Ovary (tissue), 9 donors: ENCODE measurements around the gene ZNF586. TPM values are rescaled to one million over a fixed set of nuclear protein-coding genes. Genes with fewer than 3 reads are reported as not detected.
"Not testable (repeated sequence)": the region's sequence is repeated elsewhere in the genome, so short reads cannot be mapped to it uniquely, and the experiment has no call there.

Experiments
- DNase-seq, 5 donors: peaks; one replicate each; pipeline ENCODE4 v3.0.0-alpha.2; 2019 to 2020
- H3K27ac ChIP-seq, 2 donors: fragments of 200-600 bp; one replicate each; pipeline versions ENCODE4 v1.5.1 to v1.8.0; 2019 to 2022
- H3K27me3 ChIP-seq: fragments of 200-600 bp; one replicate; pipeline ENCODE4 v1.8.0; 2022
- H3K36me3 ChIP-seq: fragments of 200-600 bp; sonication (generic); one replicate; pipeline ENCODE4 v1.5.1; 2019
- H3K4me1 ChIP-seq: one replicate; pipeline ENCODE4 v1.8.1; 2013; ENCODE audit warnings: mild to moderate bottlenecking, moderate library complexity; ENCODE audit not compliant: insufficient read depth
- H3K4me3 ChIP-seq: fragments of 200-600 bp; sonication (generic); one replicate; pipeline ENCODE4 v1.5.1; 2017
- H3K9me3 ChIP-seq, 2 donors: fragments of 200-600 bp in 1 of 2; sonication (generic) in 1 of 2; one replicate each; pipeline versions ENCODE4 v1.5.1 to v1.8.1; 2013 to 2019; ENCODE audit warnings: mild to moderate bottlenecking in 1 of 2, moderate library complexity in 1 of 2
- CTCF ChIP-seq, 3 donors: fragments of 450-650 bp in 2 of 3; fragments of 200-600 bp in 1 of 3; IDR thresholded peaks; one replicate each; pipeline versions ENCODE4 v1.5.1 to v1.8.0; 2016 to 2022; ENCODE audit warnings: antibody characterized with exemption in 3 of 3, mild to moderate bottlenecking in 1 of 3
- EP300 ChIP-seq: sonication (generic); formaldehyde crosslinking; IDR thresholded peaks from one replicate; pipeline ENCODE4 v1.6.1; 2017; ENCODE audit warnings: antibody characterized with exemption
- POLR2A ChIP-seq: fragments of 450-650 bp; IDR thresholded peaks from one replicate; pipeline ENCODE4 v1.6.1; 2017; ENCODE audit warnings: antibody characterized with exemption, mild to moderate bottlenecking, moderate library complexity
- WGBS, 3 donors: extraction: QIAGEN DNeasy Blood & Tissue Kit in 1 of 3; methylation state at CpG; one replicate each; pipeline versions ENCODE4 v1.1.5 to v1.1.7; 2013 to 2017; 5-methylcytosine and 5-hydroxymethylcytosine counted together
- intact Hi-C, 4 donors: fragments of 100-400 bp; cut with DNase I; formaldehyde crosslinking; loops; one replicate each; pipeline versions ENCODE4 v1.11.0 to v1.15.1; 2022 to 2023
- polyA plus RNA-seq, 2 donors: library from polyadenylated mRNA; stranded (reverse); fragments of 200-250 nt in 1 of 2; fragments of 350-450 nt in 1 of 2; fragmentation: Illumina TruSeq in 1 of 2; extraction: RNeasy Lipid Tissue Mini Kit (QIAGEN cat#74804) in 1 of 2; gene quantifications; one replicate each; pipeline ENCODE4 v1.2.3, GENCODE V29; 2013 to 2014
- total RNA-seq, 7 donors: library from RNA; depleted of rRNA in 2 of 7; stranded (reverse); fragments of >200 nt in 2 of 7; fragmentation: NEBNext Ultra II Directional in 3 of 7; extraction: Animal tissue kit (Norgen Biotek cat#: 25700) in 3 of 7; gene quantifications; one replicate each; pipeline versions ENCODE4 v1.1.0 to v1.2.4, GENCODE V29; 2016 to 2023
- donor health status: DM: no; HTN: no; CAD: no; lungs with moderate emphysema.
- donor health status: DM: no; HTN: no; CAD: no.
- donor health status: Bipolar disorder and iron deficiency.
- donor health status: DM: yes; HTN: yes; CAD: no.
- donor health status: DM: no; HTN: no; CAD: no.
- donor health status: DM: yes; HTN: yes; CAD: no.

The ZNF586 gene
- total and polyA plus RNA-seq, 9 donors = 7.9 to 21.7 (median 16.7) TPM

GRCh38 chr19:57807541-57807940 lies 38.1 kb downstream of the ZNF586 start:
- 85 to 89% (median 88%) methylated on average over 2 of the region's 2 CpGs for WGBS, 3 donors
- Histone ChIP-seq H3K4me1 (peaks cover 2% of the 10 kb centered on the region), H3K27me3 (no peaks in the 10 kb centered on the region), H3K27ac (no peak overlapping the region), H3K36me3 (no peaks in the 10 kb centered on the region), H3K9me3 (no peaks in the 10 kb centered on the region), H3K4me3 (no peak overlapping the region)
- intact Hi-C loops = no loop called here
- no peak for DNase-seq
- TF ChIP-seq POLR2A = no peak
- TF ChIP-seq CTCF (IDR thresholded peaks at IDR 0.05) = no peak
- no peak for TF ChIP-seq EP300

DNA sequence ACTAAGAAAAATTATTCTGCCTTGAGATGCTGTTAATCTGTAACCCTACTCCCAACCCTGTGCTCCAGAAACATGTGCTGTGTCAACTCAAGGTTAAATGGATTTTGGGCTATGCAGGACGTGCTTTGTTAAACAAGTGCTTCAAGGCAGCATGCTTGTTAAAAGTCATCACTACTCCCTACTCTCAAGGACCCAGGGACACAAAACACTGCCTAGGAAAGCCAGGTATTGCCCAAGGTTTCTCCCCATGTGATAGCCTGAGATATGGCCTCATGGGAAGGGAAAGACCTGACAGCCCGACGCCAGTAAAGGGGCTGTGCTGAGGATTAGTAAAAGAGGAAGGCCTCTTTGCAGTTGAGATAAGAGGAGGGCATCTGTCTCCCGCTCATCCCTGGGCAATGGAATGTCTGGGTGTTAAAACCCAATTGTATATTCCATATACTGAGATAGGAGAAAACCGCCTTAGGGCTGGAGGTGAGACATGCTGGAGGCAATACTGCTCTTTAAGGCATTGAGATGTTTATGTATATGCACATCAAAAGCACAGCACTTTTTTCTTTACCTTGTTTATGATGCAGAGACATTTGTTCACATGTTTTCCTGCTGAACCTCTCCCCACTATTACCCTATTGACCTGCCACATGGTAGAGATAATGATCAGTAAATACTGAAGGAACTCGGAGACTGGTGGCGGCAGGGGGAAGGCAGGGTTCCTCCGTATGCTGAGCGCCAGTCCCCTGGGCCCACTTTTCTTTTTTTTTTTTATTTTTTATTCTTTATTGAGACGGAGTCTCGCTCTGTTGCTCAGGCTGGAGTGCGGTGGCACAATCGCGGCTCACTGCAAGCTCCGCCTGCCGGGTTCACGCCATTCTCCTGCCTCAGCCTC lies 41.2 kb downstream of the ZNF586 start:
- DNase-seq, H3K4me1 ChIP-seq, H3K36me3 ChIP-seq, H3K27me3 ChIP-seq, H3K4me3 ChIP-seq, intact Hi-C loops, H3K9me3 ChIP-seq, H3K27ac ChIP-seq: not testable (repeated sequence)
- WGBS, 3 donors = 75 to 78% (median 77%) methylated on average over 17 of the region's 17 CpGs

DNA sequence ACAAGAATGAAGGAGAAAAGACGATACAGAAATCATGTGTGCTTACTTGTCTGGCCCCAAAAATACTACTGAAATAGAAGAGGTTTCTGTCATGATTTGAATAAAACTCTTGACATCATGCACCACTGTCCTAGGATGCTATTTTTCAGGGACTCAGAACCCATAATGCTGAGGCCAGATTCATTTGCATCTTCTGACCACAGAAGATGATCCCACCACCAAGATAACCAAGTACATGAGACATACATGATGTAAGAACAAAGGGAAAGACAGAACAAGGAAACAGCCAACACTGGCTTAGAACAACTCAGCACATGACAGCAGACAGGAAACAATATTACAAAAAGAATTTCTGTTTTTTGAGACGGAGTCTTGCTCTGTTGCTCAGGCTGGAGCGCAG lies 42.8 kb downstream of the ZNF586 start:
- 82 to 87% (median 85%) methylated on average over 3 of the region's 3 CpGs for WGBS, 3 donors
- no peak overlapping the region for H3K4me3 ChIP-seq
- H3K36me3 ChIP-seq = no peaks in the 10 kb centered on the region
- intact Hi-C loops = no loop called here
- no peaks in the 10 kb centered on the region for H3K9me3 ChIP-seq
- no peaks in the 10 kb centered on the region for H3K27me3 ChIP-seq
- H3K4me1 ChIP-seq = peaks cover 7% of the 10 kb centered on the region
- no peak for DNase-seq
- TF ChIP-seq EP300 (no peak), CTCF (IDR thresholded peaks at IDR 0.05) (no peak), POLR2A (no peak)
- no peak overlapping the region for H3K27ac ChIP-seq

GRCh38 chr19:57812975-57813820 lies 43.7 kb downstream of the ZNF586 start:
- H3K4me1 ChIP-seq, intact Hi-C loops, H3K27me3 ChIP-seq, H3K9me3 ChIP-seq, H3K4me3 ChIP-seq, H3K27ac ChIP-seq, H3K36me3 ChIP-seq, DNase-seq: not testable (repeated sequence)
- 91 to 96% (median 92%) methylated on average over 13 of the region's 13 CpGs for WGBS, 3 donors

- TF ChIP-seq POLR2A (no peak), EP300 (no peak)
- intact Hi-C loops = no loop called here
- 13 to 19% (median 18%) methylated on average over 13 of the region's 13 CpGs for WGBS, 3 donors
- DNase-seq = no peak
- Histone ChIP-seq H3K9me3 (no peaks in the 10 kb centered on the region), H3K4me3 (peak overlapping the region; percentile 88), H3K4me1 (peaks cover 7% of the 10 kb centered on the region), H3K27ac (peak overlapping the region in 1 of 2 donors; percentile 56), H3K36me3 (no peaks in the 10 kb centered on the region), H3K27me3 (no peaks in the 10 kb centered on the region)
Measured at GRCh38 chr19:57813919-57814504, 44.5 kb downstream of the ZNF586 start.
